HG03378 (cell line): ENCODE data around the gene PLCL2.
"Not testable (repeated sequence)": the region's sequence is repeated elsewhere in the genome, so short reads cannot be mapped to it uniquely, and the experiment has no call there.

Experiments
- ATAC-seq: cut with Tn5 transposase; IDR thresholded peaks from one replicate; pipeline ENCODE4 v1.9.1; 2021; ENCODE audit warnings: mild to moderate bottlenecking, moderate library complexity; ENCODE audit not compliant: unreplicated experiment

The PLCL2 gene

GRCh38 chr3:16950282-16950681 is 65.5 kb downstream of the PLCL2 start:
- no peak for ATAC-seq

- ATAC-seq = no peak
These were observed 66.1 kb downstream of the PLCL2 start for GRCh38 chr3:16950845-16951244.

- not testable (repeated sequence) for ATAC-seq
These were observed 73.1 kb downstream of the PLCL2 start for GRCh38 chr3:16957852-16958251.

GRCh38 chr3:16960125-16960524 is 75.4 kb downstream of the PLCL2 start:
- ATAC-seq = no peak

GRCh38 chr3:16961621-16962205 is 77.0 kb downstream of the PLCL2 start:
- no peak for ATAC-seq

- ATAC-seq = no peak
These were observed 90.3 kb downstream of the PLCL2 start for GRCh38 chr3:16975083-16975482.

GRCh38 chr3:16978234-16978920 is 93.6 kb downstream of the PLCL2 start:
- no peak for ATAC-seq

- no peak for ATAC-seq
These were observed 94.1 kb downstream of the PLCL2 start for GRCh38 chr3:16978921-16979271.

GRCh38 chr3:16979769-16980515 is 95.2 kb downstream of the PLCL2 start:
- ATAC-seq = not testable (repeated sequence)

- not testable (repeated sequence) for ATAC-seq
These were observed 95.8 kb downstream of the PLCL2 start for GRCh38 chr3:16980526-16980925.

GRCh38 chr3:16982460-16982859 is 97.7 kb downstream of the PLCL2 start:
- no peak for ATAC-seq

- ATAC-seq = no peak
These were observed 100.9 kb downstream of the PLCL2 start for GRCh38 chr3:16985608-16986007.

GRCh38 chr3:16987141-16987540 is 102.4 kb downstream of the PLCL2 start:
- no peak for ATAC-seq

- ATAC-seq = no peak
These were observed 105.4 kb downstream of the PLCL2 start for GRCh38 chr3:16990163-16990562.

- ATAC-seq = no peak
These were observed 107.4 kb downstream of the PLCL2 start for GRCh38 chr3:16992198-16992597.

- ATAC-seq = no peak
These were observed 108.5 kb downstream of the PLCL2 start for GRCh38 chr3:16993227-16993626.

GRCh38 chr3:16994854-16995525 is 110.2 kb downstream of the PLCL2 start:
- no peak for ATAC-seq

- ATAC-seq = no peak
These were observed 110.8 kb downstream of the PLCL2 start for GRCh38 chr3:16995601-16996000.

GRCh38 chr3:16998236-16998923 is 113.6 kb downstream of the PLCL2 start:
- no peak for ATAC-seq

- no peak for ATAC-seq
These were observed 114.4 kb downstream of the PLCL2 start for GRCh38 chr3:16999161-16999560.

GRCh38 chr3:16999871-17000270 is 115.1 kb downstream of the PLCL2 start:
- ATAC-seq = no peak
